Suprapubic skin (tissue), 4 donors: ENCODE measurements around the gene KIF13A. TPM values are rescaled to one million over a fixed set of nuclear protein-coding genes. Genes with fewer than 3 reads are reported as not detected.

Experiments
- DNase-seq, 2 donors: peaks; one replicate each; pipeline ENCODE4 v3.0.0-alpha.2; 2019; ENCODE audit warnings: low spot score in 2 of 2
- H3K27ac ChIP-seq: fragments of 200-600 bp; sonication (generic); one replicate; pipeline ENCODE4 v1.5.1; 2019
- H3K27me3 ChIP-seq: fragments of 200-600 bp; sonication (generic); one replicate; pipeline ENCODE4 v1.5.1; 2019
- H3K36me3 ChIP-seq: fragments of 200-600 bp; sonication (generic); one replicate; pipeline ENCODE4 v1.5.1; 2019
- H3K4me1 ChIP-seq: fragments of 200-600 bp; sonication (generic); one replicate; pipeline ENCODE4 v1.5.1; 2019
- H3K4me3 ChIP-seq: fragments of 200-600 bp; sonication (generic); one replicate; pipeline ENCODE4 v1.5.1; 2019; ENCODE audit warnings: mild to moderate bottlenecking
- H3K9me3 ChIP-seq: fragments of 200-600 bp; sonication (generic); one replicate; pipeline ENCODE4 v1.5.1; 2019
- CTCF ChIP-seq, 2 donors: fragments of 200-600 bp in 1 of 2; fragments of 450-650 bp in 1 of 2; sonication (generic) in 1 of 2; IDR thresholded peaks; one replicate each; pipeline ENCODE4 v1.5.1; 2016 to 2019; ENCODE audit warnings: antibody characterized with exemption in 2 of 2, mild to moderate bottlenecking in 1 of 2, moderate library complexity in 1 of 2
- EP300 ChIP-seq: sonication (generic); formaldehyde crosslinking; IDR thresholded peaks from one replicate; pipeline ENCODE4 v1.6.1; 2017; ENCODE audit warnings: antibody characterized with exemption
- POLR2A ChIP-seq, 2 donors: fragments of 450-650 bp; IDR thresholded peaks; one replicate each; pipeline ENCODE4 v1.6.1; 2017; ENCODE audit warnings: antibody characterized with exemption in 2 of 2, mild to moderate bottlenecking in 2 of 2, moderate library complexity in 2 of 2
- POLR2AphosphoS5 ChIP-seq, 3 donors: sonication (generic); formaldehyde crosslinking; IDR thresholded peaks; one replicate each; pipeline ENCODE4 v1.6.1; 2017; ENCODE audit warnings: antibody characterized with exemption in 3 of 3
- WGBS: methylation state at CpG from one replicate; pipeline ENCODE4 v1.1.5; 2018; 5-methylcytosine and 5-hydroxymethylcytosine counted together
- total RNA-seq, 4 donors: library from RNA; depleted of rRNA; stranded (reverse); fragments of >200 nt; gene quantifications; one replicate each; pipeline ENCODE4 v1.1.0, GENCODE V29; 2016

The KIF13A gene
- total RNA-seq, 4 donors from 2014 or later: 73.0 to 91.9 (median 78.9) TPM

GRCh38 chr6:17985934-17986655, 1.3 kb downstream of the KIF13A start:
- peaks cover 43% of the 10 kb centered on the region for H3K4me1 ChIP-seq
- peak overlapping the region; percentile 93 for H3K27ac ChIP-seq
- no peaks in the 10 kb centered on the region for H3K27me3 ChIP-seq
- H3K9me3 ChIP-seq: no peaks in the 10 kb centered on the region
- no peak for DNase-seq
- TF ChIP-seq POLR2A (IDR thresholded peaks at IDR 0.05) (no peak), CTCF (IDR thresholded peaks at IDR 0.05) (no peak), POLR2AphosphoS5 (IDR thresholded peaks at IDR 0.05) (no peak), EP300 (no peak)
- peak overlapping the region; percentile 91 for H3K4me3 ChIP-seq
- H3K36me3 ChIP-seq: peaks cover 3% of the 10 kb centered on the region
- WGBS: 24% methylated on average over 11 of the region's 11 CpGs

GRCh38 chr6:17984812-17985670, 2.4 kb downstream of the KIF13A start:
- DNase-seq: no peak
- 15% methylated on average over 11 of the region's 11 CpGs for WGBS

GRCh38 chr6:17984399-17984798, 3.0 kb downstream of the KIF13A start:
- DNase-seq: no peak
- H3K36me3 ChIP-seq: peaks cover 3% of the 10 kb centered on the region
- H3K9me3 ChIP-seq: no peaks in the 10 kb centered on the region
- H3K27ac ChIP-seq: no peak overlapping the region
- 6% methylated on average over 1 of the region's 1 CpG for WGBS
- H3K4me3 ChIP-seq: peak overlapping the region; percentile 91
- peaks cover 43% of the 10 kb centered on the region for H3K4me1 ChIP-seq
- H3K27me3 ChIP-seq: no peaks in the 10 kb centered on the region
- TF ChIP-seq CTCF (IDR thresholded peaks at IDR 0.05) (no peak), POLR2A (IDR thresholded peaks at IDR 0.05) (no peak), POLR2AphosphoS5 (IDR thresholded peaks at IDR 0.05) (no peak), EP300 (no peak)

More at GRCh38 chr6:17984812-17985670, 2.4 kb downstream of the KIF13A start:
- no peak overlapping the region for H3K27ac ChIP-seq
- H3K36me3 ChIP-seq: peaks cover 3% of the 10 kb centered on the region
- TF ChIP-seq POLR2AphosphoS5 (IDR thresholded peaks at IDR 0.05) (no peak), POLR2A (IDR thresholded peaks at IDR 0.05) (no peak), EP300 (no peak), CTCF (IDR thresholded peaks at IDR 0.05) (no peak)
- H3K4me1 ChIP-seq: peaks cover 43% of the 10 kb centered on the region
- H3K9me3 ChIP-seq: no peaks in the 10 kb centered on the region
- H3K4me3 ChIP-seq: peak overlapping the region; percentile 91
- H3K27me3 ChIP-seq: no peaks in the 10 kb centered on the region

- Histone ChIP-seq H3K27ac (no peak overlapping the region), H3K4me3 (no peak overlapping the region), H3K27me3 (no peaks in the 10 kb centered on the region), H3K4me1 (peaks cover 37% of the 10 kb centered on the region), H3K36me3 (peaks cover 3% of the 10 kb centered on the region), H3K9me3 (no peaks in the 10 kb centered on the region)
- 57% methylated on average over 2 of the region's 2 CpGs for WGBS
- TF ChIP-seq POLR2A (IDR thresholded peaks at IDR 0.05) (no peak), EP300 (no peak), CTCF (IDR thresholded peaks at IDR 0.05) (no peak), POLR2AphosphoS5 (IDR thresholded peaks at IDR 0.05) (no peak)
- no peak for DNase-seq
Observed at GRCh38 chr6:17983730-17984129, 3.7 kb downstream of the KIF13A start.

- Histone ChIP-seq H3K27me3 (no peaks in the 10 kb centered on the region), H3K4me1 (peaks cover 16% of the 10 kb centered on the region), H3K27ac (no peak overlapping the region), H3K36me3 (peaks cover 3% of the 10 kb centered on the region), H3K4me3 (no peak overlapping the region), H3K9me3 (no peaks in the 10 kb centered on the region)
- 73% methylated on average over 4 of the region's 4 CpGs for WGBS
- no peak for DNase-seq
- no peak for TF ChIP-seq POLR2AphosphoS5 (IDR thresholded peaks at IDR 0.05)
- no peak for TF ChIP-seq POLR2A (IDR thresholded peaks at IDR 0.05)
- no peak for TF ChIP-seq EP300
- no peak for TF ChIP-seq CTCF (IDR thresholded peaks at IDR 0.05)
Observed at GRCh38 chr6:17980329-17980728, 7.1 kb downstream of the KIF13A start.
